ENCODE data around the gene PDCD2L.
"Not testable (repeated sequence)": the region's sequence is repeated elsewhere in the genome, so short reads cannot be mapped to it uniquely, and the experiment has no call there.

The PDCD2L gene, protein sequence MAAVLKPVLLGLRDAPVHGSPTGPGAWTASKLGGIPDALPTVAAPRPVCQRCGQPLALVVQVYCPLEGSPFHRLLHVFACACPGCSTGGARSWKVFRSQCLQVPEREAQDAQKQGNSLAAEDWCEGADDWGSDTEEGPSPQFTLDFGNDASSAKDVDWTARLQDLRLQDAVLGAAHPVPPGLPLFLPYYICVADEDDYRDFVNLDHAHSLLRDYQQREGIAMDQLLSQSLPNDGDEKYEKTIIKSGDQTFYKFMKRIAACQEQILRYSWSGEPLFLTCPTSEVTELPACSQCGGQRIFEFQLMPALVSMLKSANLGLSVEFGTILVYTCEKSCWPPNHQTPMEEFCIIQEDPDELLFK

DNA sequence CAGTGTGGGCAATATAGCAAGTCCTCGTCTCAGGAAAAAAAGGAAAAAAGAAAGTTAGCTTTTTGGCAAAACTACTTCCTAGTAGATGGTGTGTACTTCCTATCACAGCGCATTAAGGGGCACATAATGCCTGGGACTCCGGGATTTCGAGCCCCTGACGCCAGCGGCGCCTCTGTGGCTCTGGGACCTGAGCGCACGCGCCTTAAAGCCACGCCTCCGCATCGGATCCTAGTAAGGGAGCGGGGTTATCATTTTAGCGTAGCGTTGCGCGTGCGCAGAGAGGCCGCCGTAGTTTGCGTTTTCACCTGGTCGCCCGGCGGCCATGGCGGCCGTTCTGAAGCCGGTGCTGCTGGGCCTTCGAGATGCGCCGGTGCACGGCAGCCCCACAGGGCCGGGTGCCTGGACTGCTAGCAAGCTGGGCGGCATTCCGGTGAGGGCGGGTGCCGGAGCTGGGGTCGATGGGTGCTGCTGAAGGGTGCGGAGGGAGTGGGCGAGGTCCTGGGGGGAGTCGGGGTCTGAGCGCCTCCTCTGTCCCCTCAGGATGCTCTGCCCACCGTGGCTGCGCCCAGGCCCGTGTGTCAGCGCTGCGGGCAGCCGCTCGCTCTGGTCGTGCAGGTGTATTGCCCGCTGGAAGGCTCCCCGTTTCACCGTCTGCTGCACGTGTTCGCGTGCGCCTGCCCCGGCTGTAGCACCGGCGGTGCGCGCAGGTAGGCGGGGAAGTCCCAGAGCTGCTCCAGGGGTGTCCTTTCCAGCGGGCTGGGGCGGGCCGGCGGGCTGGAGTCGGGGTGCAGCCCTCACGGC is at the start of gene PDCD2L:
TSS of gene PDCD2L (plus strand) at position 291 of the 801 bp plus-strand sequence. CDS start at position 323, 32 bp downstream.
- DNase-seq: peak; percentile 97

DNA sequence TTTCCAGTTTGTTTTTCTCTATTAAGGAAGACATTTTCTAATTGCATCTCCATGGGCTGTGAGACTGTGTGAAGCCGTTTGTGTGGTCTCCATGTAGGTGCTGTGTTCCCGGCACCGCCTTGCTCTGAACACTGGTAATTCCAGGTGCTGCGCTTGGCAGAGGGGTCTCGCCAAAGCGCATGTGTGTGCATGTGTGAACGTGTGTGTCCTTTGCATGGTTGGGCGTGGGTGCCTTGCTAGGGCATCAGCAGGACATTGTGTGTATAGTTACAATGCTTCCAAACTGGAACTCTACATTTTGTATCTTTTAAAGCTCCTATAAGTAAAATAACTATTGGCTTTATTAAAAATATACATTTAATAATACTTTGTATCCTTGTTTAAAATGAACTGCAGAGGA is 49.0 kb upstream of the PDCD2L start:
- no peak for DNase-seq

DNA sequence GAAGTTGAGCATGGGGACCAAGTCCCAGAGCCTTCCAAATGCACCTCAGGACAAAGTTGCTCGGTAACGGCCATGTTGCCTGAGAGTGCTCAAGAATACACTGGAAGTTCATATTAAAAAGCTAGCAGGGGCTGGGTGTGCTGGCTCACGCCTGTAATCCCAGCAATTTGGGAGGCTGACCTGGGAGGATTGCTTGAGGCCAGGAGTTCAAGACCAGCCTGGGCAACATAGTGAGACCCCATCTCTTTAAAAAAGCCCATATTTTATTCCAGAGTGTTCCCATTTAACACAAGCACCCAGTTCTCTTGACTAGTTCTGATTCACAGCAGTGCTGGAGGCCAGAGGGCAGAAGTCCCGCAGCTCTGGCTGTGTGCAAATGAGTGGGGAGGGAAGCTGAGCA is 47.3 kb upstream of the PDCD2L start:
- DNase-seq: no peak

DNA sequence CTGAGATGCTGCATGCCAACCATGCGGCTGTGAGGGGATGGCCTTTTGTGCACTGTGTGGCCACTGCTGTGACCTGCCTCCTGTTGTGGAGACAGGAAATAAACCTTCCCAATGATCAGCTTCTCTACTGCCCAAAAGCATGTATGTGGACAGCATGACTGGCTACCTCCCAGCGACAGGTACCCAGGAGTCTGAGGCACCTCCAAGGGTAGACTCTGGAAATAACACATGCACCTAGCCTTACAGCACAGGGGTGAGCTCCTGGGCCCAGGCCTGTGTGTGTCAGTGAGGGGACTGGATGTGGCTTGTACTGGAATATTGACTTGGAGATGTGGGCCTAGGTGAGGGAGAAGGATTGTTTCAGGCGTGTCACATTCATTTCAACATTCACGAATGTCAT is 46.8 kb upstream of the PDCD2L start:
- no peak for DNase-seq

DNA sequence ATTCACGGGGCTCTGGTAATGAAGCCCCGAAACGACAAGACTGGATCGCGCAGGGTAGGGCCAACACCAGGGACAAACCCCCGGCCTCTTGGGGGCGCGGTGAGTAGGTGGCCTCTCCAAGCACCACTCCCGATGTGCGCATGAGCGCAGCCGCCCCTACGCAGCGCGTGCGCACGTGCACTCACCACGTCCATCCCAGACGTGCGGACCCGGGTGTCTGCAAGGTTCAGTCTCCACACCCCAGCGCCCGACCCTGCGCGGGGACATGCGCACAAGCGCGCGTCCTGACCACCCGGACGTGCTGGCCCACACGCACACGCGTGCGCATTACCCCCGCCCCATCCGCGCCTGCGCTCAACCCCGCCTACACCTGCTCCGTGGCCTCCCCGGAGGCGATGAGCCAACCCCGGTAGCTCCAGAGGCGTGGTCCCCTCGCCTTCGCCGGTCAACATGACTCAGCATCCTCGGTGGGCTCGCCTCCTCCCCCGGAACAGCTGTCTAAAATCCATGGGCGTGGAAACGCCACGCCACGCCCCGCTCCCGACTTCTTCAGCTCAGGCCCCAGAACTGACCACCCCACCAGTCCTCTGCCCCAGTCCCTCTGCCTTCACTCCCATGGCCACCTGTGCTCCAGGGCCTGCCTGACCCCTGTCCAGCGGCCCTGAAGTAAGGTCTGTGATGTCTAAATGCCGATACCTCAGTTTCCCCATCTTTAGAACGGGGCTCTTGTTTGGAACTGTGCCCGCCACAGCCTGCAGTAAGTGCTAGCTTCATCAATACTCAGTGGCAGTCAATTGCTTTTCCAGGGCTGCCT is 44.9 kb upstream of the PDCD2L start:
- DNase-seq: peak; percentile 98

DNA sequence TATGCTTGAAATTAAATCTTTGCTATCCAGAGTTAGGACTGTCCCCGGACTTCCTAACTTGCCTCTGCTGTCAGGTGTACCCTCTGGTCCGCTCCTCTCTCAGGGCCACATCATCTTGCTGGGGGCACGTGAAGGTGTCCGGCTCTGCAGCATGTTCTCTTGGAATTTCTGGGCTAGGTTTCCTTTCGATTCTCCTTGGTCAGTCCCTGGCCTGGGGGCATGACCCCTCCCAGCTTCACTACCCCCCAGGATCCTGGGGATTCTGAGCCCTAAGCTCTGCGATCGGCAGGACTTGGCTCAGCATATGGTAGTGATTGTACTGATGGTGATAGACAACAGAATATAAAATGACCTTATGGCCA is 44.3 kb upstream of the PDCD2L start:
- no peak for DNase-seq

DNA sequence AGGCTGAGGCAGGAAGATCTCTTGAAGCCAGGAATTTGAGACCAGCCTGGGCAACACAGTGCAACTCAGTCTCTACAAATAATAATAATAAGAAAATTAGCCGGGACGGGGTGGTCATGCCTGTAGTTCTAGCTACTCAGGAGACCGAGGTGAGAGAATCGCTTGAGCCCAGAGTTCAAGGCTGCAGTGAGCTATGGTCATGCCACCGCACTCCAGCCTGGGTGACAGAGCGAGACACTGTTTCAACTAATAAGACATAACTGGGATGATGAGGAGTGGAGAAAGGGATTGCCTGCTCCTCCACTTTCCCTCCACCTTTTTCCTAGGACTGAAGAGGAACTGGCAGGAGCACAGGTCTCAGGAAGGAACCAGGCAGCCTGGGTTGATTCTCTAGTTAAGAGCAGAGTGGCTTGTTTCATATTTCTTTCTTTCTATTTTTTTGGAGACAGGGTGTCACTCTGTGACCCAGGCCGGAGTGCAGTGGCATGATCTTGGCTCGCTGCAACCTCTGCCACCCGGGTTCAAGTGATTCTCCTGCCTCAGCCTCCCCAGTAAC is 43.8 kb upstream of the PDCD2L start:
- DNase-seq: no peak

DNA sequence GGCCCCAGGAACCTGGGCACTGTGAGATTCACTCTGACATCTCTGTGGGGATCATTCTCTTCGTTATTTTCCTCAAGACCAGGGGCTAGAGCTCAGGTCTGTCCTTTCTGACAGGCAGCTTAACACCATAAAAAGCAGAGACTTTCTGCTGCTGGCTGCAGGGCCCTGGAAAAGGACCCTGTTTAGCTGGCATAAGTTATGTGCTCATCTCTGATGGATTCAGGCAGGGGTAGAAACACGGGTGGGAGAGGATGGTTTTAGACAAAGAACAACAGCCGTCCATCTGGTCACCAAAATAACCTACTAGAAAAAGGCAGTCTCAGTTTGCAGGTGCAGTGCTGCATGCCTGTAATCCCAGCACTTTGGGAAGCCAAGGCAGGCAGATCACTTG is 41.5 kb upstream of the PDCD2L start:
- DNase-seq: no peak

DNA sequence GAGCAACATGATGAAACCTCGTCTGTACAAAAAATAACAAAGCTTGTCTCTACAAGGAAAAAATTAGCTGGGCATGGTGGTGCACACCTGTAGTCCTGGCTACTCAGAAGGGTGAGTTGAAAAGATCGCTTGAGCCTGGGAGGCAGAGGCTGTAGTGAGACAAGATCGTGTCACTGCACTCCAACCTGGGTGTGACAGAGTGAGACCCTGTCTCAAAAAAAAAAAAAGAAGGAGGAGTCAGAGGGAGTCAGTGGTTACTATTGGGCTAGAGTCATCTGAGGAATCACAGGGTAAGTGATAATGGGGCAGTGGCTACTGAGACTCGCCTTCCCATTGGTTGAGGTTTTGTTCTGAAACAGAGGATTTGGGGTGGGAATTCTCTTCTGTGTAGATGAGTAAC is 41.1 kb upstream of the PDCD2L start:
- DNase-seq: peak; percentile 36

DNA sequence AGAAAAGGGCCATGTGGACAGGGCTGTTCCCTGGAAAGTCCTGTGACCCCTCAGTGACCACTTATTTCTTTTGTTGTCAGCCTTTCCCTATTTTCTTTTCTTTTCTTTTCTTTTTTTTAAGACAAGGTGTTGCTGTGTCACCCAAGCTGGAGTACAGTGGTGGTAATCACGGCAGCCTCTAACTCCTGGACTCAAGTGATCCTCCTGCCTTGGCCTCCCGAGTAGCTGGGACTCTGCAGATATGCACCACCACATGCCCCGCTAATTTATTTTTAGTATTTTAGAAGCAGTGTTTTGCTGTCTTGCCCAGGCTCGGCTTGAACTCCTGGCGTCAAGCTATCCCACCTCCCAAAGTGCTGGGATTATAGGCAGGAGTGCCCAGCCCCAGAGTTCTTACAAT is 40.3 kb upstream of the PDCD2L start:
- no peak for DNase-seq

DNA sequence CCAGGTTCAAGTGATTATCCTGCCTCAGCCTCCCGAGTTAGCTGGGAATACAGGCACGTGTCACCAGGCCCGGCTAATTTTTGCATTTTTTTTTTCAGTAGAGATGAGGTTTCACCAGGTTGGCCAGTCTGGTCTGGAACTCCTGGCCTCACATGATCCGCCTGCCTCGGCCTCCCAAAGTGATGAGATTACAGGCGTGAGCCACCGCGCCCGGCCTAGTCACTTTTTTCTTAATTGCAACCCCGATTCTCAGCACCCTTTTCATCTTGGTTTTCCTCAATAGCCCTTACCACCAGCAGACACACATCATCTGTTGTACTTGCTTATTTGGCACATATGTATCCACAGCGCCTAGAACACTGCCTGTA is 39.8 kb upstream of the PDCD2L start:
- no peak for DNase-seq

DNA sequence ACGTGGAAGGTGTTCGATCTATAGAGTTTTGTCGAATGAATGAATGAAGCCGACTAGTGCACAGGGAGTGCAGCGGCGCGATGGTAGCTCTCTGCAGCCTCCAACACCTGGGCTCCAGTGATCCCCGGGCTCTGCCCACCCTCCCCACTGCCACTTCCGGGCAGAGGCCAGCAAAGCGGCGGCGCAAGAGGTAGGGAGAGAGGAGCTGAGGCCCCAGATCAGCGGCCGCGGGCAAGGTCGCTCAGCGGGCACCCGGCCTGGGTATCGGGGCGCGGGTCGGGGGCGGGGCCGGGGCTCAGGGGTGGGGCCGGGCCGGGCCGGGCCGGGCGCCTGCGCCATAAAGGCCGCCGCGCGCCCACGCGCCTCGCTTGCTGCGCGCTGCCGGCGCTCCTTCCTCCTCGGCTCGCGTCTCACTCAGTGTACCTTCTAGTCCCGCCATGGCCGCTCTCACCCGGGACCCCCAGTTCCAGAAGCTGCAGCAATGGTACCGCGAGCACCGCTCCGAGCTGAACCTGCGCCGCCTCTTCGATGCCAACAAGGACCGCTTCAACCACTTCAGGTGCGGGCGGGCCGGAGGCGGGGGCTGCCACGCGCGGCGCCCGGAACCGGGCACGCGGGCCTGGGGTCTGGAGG is 39.3 kb upstream of the PDCD2L start, which contains the start of gene GPI:
TSS of gene GPI (plus strand) at position 367 of the 633 bp plus-strand sequence. CDS start at position 438, 71 bp downstream.
- peak; percentile 55 for DNase-seq

DNA sequence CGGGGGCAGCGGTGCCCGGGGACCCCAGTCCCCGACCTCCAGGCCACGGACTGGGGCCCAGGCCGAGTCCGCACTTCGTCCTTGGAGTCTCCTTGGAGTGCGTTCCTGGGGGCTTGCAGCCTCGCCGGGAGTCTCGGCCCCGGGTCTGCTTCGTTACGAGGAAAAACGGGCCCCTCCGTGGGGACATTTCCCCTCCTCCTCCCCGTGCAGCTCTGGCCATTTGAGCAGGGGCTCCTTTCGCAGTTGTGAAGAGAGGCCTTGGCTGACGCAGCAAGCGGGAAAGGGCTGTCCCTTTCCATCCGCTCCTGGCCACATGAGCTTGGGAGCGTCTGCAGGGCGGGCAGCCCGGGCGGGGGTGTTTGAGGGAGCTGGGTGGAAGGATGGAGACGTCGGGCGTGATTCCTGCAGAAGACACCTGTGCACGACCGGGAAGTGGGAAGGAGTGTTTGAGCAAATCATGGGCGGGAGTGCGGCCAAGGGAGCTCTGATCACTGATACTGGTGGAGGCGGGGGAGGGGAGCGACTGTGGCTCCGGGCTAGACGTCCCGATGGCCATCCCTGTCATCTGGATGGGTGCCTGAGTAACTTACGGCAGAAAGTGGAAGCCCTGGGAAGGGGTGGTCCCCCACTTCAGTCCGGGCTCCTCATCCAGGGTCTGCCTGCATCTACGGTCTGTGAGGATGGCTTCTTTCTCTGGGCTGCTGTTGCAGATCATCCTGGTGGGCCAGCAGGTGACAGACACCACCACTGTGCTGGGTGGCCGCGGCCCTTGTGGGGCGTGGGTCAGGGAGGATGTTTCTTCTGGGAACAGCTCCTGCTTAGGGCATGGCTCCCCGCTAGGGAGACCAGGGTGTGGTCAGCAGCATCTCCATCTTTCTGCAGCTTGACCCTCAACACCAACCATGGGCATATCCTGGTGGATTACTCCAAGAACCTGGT is 38.5 kb upstream of the PDCD2L start:
- DNase-seq: peak; percentile 55

DNA sequence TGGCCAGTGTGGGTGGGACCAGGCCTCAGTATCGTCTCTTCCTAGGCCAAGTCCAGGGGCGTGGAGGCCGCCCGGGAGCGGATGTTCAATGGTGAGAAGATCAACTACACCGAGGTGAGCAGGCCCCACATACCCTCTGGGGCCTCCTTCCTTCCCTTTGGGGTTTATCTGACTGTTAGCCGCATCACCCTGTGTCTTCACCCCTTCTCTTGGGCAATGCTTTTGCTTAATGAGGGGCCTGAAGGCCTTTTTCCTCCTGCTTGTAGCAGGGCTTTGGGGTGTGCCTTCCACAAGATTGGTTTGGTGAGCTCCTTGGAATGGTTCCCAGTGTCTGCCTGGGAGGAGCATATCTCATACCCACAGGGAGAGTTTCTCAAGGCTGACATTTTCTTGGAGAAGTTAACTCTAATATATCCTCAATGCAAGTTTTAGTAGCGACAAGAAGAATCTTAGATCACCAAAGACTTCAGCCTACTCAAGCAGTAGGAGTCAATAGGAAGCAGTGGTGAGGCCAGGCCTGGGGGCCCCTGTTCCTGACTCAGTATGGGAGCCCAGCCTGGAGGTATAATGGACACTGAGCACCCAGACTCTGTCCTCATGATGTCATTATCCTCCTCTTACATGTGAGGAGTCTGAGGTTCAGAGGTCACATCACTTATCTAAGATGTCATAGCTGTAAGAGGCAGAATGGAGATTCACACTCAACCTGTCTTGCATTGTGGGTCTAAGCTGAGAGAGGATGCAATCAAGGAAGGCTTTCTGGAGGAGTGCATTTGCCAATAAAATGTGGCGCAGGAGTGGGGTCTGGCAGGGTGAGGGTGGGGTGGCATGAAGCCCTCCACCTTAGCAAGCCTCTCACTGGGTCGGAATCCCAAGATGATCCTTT is 37.2 kb upstream of the PDCD2L start:
- no peak for DNase-seq

DNA sequence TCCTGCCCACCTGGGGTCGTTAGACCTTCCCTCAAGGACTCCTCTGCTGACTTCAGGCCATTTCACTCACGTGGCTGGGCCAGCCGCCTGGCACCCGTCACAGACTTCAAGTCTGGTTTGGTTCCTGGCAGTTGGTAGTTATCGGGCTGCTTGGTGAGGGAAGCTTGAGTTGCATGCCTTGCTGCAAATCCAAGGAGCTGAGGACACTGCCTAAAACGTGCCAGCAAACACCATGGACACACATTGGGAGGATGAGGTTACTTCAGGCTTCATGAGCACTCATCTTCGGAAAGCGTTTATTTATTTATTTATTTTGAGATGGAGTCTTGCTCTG is 36.6 kb upstream of the PDCD2L start:
- DNase-seq: no peak

DNA sequence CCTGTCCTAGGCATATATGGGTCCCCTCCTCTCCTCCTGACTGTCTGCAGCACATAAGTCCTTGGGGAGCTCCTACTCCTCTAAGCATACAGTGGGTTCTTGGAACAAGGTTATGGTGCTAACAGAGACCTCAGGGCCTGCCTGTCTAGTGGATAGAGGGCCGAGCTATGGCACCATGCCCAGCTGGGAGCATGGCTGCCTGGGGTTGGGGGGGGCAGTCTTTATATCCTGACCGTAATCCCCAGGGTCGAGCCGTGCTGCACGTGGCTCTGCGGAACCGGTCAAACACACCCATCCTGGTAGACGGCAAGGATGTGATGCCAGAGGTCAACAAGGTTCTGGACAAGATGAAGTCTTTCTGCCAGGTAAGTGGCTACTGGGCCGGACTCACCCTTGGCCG is 35.9 kb upstream of the PDCD2L start:
- no peak for DNase-seq

DNA sequence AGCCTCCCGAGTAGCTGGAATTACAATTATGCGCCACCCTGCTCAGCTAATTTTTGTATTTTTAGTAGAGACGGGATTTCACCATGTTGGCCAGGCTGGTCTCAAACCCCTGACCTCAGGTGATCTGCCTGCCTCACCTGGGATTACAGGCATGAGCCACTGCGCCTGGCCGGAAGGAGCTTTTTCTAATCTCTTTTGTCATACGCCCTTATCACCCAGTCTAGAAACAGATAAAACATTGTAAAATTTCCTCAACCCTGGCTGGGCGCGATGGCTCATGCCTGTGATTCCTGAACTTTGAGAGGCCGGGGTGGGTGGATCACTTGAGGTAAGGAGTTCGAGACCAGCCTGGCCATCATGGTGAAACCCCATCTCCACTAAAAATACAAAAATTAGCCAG is 35.0 kb upstream of the PDCD2L start:
- not testable (repeated sequence) for DNase-seq

DNA sequence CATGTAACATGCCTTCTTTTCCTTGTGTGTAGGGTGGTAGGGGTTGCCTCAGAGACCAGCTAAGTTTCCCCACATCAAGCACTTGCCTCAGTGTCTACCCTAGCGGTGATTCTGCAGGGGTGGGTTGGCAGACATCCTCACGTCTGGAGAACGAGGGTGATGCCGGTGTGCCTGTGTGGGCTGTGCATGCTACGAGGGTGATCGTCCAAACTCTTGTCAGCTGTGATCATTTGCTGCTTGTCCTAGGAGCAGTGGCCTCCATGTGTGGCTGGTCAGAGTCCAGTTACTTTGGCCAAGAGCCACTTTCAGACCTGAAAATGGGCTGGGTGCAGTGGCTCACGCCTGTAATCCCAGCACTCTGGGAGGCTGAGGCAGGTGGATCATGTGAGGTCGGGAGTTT is 34.1 kb upstream of the PDCD2L start:
- DNase-seq: no peak

DNA sequence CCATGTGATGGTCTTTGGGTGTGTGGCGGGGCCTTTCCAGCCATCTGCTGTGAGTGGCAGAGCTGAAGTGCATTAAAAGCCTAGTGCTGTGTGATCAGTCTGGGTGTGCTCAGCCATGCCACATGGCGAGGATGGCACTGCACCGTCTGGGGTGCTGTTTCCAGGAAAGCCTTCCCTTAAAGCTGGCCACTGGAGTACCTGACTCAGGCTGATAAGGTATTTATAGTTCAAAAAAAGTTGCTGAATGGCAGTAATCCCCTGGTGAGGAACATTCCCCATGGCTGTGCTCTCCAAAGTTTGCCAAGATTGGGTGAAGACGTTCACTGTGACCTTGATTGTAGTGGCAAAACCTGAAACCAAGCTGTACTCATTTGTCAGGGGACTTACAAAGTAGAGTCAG is 33.2 kb upstream of the PDCD2L start:
- DNase-seq: no peak

DNA sequence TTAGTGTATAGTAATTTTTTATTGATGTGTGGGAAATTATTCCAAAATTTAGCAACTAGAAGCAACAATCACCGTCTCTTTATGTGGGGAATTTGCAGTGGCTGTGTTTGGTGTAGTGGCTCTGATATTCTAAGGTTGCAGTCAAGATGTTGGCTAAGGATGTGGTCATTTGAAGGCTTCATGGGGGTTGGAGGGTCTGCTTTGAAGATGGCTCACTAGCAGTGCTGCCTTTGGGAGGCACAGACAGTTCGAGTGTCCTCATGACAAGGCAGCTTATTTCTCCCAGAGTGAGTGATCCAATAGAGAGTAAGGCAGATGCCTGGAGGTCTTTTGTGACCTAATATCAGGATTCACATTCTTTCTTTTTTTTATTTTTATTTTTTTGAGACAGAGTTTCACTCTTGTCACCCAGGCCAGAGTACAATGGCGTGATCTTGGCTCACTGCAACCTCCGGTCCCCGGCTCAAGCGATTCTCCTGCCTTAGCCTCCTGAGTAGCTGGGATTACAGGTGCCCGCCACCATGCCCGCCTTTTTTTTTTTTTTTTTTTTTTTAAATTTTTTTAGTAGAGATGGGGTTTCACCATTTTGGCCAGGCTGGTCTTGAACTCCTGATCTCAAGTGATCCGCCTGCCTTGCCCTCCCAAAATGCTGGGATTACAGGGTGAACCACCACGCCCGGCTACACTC is 30.5 kb upstream of the PDCD2L start:
- DNase-seq: no peak
